AG08395 (cell line): ENCODE measurements around the gene TMPRSS11E.
"Not testable (repeated sequence)": the region's sequence is repeated elsewhere in the genome, so short reads cannot be mapped to it uniquely, and the experiment has no call there.

Experiments
- DNase-seq: peaks from one replicate; pipeline ENCODE4 v3.0.0; 2012; ENCODE audit warnings: mixed read lengths, low spot score

Gene TMPRSS11E

DNA sequence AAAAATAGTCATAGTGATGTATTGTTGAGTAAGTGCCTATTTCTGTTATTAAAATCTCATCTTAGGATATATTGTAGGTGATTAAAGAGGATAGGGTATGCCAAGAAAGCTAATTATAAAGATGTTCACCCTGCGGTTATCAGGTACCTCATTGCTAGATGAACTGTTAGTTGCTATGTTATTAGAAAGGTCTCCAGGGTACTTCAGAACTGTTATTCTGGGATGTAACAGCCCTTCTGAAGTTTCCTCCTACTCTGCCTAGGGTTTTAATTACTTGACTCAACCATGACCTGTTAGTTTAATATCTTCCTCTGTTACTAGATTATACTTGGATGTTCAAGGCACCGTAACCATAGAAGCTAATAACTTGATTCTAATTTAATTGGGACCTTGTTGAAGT, 15.4 kb downstream of the TMPRSS11E start:
- no peak for DNase-seq

DNA sequence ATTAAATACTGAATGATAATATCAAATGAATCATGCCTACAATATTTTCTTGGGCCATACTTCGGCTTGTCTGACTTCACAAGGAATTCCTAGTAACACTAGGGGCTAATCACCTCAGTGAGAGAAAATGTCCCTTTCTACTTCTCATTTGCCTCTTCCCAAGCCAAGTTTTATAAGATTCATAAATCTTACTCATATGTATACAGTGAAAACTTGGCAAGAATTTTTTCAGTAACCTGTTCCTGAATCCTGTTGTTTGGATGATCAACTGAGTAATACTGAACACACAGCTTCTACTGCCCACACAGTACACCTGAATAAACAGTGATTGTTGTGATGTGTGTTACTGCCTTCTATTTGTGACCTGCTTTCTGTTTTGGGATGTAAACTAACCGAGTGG, 16.5 kb downstream of the TMPRSS11E start:
- DNase-seq, result no peak

DNA sequence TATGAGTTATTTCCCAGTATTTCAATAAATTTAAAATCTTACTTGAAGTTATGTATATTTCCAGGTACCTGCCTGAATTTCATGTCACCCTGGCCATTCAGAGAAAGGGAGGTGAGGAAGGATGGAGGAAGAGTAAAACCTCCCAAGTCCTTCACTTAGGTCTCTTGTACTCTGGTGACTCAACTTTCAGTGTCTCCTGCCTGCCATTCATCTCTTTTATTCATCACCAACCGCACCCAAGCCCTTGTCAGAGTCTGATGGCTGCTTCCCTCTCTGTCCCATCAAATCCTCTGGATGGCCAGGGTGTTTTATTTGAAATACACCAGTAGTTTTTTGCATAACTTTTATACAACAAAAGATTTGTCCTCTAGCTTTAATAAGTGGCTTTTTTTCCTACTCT, 17.8 kb downstream of the TMPRSS11E start:
- DNase-seq, result no peak

DNA sequence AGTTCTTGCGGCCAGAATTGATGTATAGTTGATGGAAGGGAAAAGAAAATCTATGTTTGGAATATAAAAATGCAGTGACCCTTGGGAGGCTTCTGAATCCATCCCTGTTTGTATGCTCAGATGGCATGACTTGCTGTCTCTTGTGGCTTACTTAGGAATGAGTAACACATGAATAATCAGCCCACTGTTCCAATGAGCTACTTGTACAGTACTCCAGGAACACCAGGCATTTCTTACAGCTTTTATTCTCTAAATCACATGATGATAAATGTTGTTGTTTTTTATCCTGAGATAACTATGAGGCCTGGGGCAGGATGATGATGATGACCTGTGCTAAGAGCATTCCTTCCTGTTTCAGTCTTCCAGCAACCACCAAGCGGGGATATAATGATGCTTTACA, 18.9 kb downstream of the TMPRSS11E start:
- DNase-seq, result peak; percentile 79

DNA sequence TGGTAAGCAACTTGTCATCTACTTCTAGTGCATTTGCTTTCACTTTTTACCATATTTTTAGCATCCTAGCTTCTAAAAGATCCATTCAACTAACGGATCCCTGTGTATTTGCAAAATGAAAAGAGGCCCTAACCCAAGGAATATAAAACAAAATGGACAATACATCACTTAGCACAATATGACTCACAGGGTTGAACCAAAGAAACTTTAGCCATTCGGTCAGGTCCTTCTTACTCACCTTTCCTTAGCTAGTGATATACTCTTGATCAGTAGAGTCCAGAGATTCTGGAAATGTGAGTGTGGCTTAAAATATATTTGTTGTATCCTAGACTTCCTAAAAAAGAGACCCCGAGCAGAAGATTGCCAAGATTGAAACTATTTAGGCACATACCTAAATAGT, 19.5 kb downstream of the TMPRSS11E start:
- DNase-seq, result no peak

DNA sequence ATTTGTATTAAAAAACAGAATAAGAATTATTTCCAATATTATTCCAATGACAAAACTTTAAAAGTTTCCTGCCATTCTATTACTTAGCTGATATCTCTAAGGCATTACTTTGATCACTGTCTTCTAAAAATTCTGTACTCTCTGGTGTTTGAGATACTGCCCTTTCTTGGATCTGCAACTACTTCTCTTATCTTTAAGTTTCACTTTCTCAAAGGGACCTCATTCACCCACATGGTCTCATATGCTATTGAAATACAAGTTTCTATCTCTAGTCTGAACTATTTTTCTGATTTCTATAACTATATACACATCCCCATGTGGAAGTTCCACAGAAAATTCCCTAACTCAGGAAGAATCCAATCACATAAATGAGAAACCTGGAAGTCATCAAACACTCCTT, 22.2 kb downstream of the TMPRSS11E start:
- DNase-seq, result no peak

DNA sequence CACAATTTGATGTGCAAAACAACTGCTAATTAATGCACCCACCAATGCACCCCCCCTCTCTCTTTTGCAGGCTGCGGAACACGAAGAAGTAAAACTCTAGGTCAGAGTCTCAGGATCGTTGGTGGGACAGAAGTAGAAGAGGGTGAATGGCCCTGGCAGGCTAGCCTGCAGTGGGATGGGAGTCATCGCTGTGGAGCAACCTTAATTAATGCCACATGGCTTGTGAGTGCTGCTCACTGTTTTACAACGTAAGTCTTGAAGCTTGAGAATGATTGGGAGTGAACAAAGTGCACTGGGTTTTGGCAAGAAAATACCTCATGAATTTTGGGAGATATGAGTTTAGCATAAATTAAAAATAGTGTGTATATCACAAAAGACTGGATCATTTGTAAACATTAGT, 28.9 kb downstream of the TMPRSS11E start:
- peak; percentile 70 for DNase-seq

DNA sequence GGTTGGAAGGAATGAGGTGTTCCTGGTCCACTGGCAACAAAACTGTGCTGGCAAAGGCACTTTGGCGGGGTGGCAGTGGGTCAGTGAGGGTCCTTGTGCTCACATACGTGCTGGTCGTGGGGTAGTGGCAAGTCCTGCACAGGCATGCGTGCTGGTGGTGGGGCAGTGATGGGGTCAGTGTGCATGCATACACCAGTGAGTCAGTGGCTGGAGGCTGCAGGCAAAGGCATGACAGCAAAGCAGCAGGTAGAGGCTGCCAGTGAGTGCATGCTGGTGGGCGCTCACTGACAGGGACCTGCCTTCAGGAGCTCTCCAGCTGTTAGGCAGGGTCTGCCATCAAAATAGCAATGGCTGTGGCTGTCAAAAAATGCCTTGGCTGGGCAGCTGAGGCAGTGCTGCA, 42.1 kb downstream of the TMPRSS11E start:
- DNase-seq, result no peak

DNA sequence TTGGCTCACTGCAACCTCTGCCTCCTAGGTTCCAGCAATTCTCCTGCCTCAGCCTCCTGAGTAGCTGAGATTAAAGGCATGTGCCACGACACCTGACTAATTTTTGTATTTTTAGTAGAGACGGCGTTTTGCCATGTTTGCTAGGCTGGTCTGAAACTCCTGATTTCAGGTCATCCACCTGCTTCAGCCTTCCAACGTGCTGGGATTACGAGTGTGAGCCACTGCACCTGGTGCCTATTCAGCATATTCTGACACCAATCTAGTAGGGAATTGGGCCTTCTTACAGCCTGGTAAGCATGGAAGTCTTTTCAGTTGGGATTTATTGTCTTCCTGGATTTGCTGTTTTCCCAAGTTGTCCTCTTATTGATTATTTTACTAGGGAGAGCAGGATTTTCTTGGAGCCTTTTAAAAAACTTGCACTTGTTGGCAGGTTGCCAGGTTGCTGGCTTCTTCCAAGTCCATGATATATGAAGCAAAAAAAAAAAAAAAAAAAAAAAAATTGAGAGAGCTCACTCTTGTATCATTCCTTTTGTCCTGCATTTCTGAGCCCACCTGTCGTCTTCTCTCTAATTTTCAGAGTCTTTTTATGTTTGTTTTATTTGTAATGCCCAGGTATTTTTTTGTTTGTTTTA, 43.7 kb downstream of the TMPRSS11E start:
- DNase-seq, result no peak

DNA sequence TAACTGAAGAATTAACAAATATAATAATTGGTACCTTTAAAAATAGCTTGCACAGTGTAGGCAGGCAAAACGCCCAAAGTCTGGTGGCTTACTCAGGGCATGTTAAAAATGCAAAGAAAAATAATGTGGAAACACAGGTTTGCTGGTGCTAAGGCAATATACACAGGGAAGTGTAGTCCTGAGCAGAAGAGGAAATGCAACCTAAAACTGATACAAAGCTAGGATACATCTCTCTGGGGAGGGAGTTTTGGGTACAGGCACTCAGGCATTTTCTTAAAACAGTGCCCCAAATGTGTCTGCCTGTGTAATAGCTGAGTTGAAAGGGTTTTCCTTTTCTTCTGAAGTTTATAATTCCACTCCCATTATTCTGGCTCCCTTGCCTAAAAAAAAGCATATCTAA, 47.4 kb downstream of the TMPRSS11E start:
- no peak for DNase-seq

DNA sequence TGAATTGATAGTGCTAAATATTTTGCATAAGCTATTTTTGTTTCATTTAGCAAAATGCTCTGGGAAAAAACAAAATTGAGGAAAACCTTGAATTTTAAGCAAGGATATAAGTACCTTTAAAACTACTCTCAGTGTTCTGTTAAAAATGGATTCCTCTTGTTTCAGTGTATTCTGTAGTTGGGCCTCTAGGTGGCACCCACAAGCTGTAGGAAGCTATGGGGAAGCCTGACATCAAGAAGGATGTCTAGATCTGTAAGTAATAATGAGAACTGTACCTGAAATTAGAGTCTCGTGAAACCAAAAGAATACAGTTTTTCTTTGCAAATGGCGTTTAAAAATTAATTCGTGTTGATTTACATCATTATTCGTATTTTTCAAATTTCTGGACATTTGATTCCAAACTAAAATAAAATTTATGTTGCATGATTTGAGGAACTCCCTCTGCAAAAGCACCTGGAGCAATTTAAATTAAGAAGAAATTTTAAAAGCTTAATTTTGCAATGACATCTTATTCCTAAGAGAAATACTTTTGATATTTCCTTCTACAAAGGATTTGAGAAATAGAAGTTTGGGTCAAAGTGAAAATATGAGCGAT, 51.2 kb downstream of the TMPRSS11E start:
- peak; percentile 58 for DNase-seq

DNA sequence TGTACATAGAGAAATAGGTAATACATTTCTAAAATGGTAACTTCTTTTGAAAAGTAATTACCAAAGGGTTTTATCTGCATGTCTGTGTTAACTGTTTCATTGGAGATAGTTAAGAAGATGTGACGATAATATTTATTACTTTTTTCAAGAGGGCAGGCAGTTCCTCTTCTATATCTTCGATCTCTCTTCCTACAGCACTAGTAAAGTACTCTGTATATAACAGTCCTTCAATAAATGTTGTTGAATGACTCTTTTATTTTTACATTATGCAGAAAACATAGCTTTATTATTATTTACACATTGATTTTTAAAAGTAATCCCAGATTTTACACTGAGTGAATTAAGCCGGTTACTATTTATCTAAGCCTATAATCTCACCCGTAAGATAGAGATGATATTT, 51.8 kb downstream of the TMPRSS11E start:
- no peak for DNase-seq

DNA sequence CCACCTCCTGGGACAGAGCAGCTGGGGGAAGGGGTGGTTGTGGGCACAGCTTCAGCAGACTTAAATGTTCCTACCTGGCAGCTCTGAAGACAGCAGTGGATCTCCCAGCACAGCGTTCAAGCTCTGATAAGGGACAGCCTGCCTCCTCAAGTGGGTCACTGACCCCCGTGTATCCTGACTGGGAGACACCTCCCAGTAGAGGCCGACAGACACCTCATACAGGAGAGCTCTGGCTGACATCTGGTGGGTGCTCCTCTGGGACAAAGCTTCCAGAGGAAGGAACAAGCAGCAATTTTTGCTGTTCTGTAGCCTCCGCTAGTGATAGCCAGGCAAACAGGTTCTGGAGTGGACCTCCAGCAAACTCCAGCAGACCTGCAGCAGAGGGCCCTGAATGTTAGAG, 56.2 kb downstream of the TMPRSS11E start:
- DNase-seq, result not testable (repeated sequence)

DNA sequence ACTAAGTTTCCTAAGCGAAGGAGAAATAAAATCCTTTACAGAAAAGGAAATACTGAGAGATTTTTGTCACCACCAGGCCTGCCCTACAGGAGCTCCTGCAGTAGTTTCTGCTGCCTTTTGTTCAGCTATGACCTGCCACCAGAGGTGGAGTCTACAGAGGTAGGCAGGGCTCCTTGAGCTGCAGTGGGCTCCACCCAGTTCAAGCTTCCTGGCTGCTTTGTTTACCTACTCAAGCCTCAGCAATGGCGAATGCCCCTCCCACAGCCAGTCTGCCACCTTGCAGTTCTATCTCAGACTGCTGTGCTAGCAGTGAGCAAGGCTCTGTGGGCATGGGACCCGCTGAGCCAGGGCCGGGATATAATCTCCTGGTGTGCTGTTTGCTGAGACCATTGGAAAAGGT, 57.6 kb downstream of the TMPRSS11E start:
- not testable (repeated sequence) for DNase-seq

DNA sequence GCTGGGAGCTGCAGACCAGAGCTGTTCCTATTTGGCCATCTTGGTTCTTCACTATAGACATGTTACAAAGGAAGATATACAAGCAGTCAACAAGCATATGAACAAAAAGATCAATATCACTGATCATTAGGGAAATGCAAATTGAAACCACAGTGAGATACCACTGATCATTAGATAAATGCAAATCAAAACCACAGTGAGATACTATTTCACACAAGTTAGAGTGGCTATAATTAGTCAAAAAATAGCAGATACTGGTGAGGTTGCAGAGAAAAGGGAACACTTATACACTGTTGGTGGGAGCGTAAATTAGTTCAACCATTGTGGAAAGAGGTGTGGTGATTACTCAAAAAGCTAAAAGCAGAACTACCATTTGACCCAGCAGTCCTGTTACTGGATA, 58.2 kb downstream of the TMPRSS11E start:
- DNase-seq, result not testable (repeated sequence)

DNA sequence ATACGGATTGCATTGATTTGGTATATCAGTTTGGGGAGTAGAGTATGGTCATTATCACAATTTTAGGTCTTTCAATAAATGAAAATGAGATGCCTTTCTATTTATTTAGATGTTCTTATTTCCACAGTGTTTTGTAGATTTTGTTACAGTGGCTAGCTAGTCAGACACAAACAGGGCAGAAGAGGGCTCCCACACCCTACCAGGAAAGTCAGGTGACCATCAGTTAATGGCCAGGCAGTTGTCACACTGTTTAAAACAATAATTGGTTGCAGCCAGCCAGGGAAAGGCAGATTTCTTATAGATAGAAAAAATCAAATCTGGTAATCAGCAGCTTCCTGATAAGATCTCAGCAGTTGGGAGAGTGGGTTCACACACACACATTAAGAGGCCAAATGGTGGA, 71.6 kb downstream of the TMPRSS11E start:
- no peak for DNase-seq

DNA sequence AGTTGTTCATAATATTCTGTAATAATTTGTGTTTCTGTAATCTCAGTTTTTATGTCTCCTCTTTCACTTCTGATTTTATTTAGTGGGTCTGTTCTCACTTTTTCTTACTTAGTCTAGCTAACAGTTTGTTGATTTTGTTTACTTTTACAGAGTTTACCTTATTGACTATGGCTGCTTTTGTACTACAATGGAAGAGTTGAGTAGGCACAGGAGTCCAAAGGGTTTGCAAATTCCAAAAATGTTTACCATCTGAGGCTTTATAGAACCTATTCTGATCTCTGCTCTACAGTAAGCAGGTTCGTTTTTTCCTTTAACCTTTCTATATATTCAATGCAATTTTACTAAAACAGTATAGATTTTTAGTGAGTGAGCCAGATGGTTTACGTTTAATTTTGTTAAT, 73.7 kb downstream of the TMPRSS11E start:
- DNase-seq, result no peak

DNA sequence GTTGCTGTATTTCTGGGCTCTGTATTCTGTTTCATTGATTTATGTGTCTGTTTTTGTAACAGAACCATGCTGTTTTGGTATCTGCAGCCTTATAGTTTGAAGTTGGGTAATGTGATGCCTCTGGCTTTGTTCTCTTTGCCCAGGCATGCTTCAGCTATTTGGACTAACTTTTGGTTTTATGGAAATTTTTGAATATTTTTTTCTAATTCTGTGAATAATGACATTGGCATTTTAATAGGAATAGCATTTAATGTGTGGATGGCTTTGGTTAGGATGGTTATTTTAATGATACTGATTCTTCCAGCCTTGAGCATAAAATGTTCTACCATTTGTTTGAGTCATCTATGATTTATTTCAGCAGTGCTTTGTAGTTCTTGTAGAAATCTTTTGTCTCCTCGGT, 75.0 kb downstream of the TMPRSS11E start:
- DNase-seq, result not testable (repeated sequence)

DNA sequence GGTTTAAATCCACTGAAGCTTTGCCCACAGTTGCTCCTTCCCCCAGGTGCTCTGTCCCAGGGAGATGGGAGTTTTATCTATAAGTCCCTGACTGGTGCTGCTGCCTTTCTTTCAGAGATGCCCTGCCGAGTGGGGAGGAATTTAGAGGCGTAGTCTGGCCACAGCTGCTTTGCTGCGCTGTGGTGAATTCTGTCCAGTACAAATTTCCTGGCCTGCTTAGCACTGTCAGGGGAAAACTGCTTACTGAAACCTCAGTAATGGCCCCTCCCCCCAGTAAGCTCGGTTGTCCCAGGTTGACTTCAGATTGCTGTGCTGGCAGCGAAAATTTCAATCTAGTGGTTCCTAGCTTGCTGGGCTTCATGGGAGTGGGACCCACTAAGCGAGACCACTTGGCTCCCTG, 88.7 kb downstream of the TMPRSS11E start:
- no peak for DNase-seq

DNA sequence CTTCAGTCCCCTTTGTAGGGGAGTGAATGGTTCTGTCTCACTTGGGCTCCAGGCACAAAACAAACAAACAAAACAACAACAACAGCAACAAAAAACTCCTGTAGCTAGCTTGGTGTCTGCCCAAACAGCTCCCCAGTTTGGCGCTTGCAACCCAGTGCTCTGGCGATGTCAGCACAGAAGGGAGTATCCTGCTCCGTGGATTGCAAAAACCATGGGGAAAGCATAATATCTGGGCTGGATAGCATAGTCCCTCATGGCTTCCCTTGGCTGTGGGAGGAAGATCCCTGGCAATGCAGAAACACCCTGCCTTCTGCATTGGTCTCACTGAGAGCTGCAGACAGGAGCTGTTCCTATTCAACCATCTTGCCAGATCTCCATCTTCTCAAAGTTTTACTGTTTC, 89.1 kb downstream of the TMPRSS11E start:
- DNase-seq, result no peak

DNA sequence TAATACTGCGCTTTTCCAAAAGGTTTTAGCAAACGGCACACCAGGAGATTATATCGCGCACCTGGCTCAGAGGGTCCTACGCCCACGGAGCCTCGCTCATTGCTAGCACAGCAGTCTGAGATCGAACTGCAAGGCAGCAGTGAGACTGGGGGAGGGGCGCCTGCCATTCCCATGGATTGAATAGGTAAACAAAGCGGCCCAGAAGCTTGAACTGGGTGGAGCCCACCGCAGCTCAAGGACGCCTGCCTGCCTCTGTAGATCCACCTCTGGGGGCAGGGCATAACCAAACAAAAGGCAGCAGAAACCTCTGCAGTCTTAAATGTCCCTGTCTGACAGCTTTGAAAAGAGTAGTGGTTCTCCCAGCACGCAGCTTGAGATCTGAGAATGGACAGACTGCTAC, 95.5 kb downstream of the TMPRSS11E start:
- not testable (repeated sequence) for DNase-seq
